ENCODE measurements around the gene PARD6A. TPM values are rescaled to one million over a fixed set of nuclear protein-coding genes. Genes with fewer than 3 reads are reported as not detected.

Gene PARD6A
- total RNA-seq, 1 experiment from 2014 or later: 7.1 TPM

GRCh38 chr16:67673712-67674580, 13.2 kb downstream of the PARD6A start:
- Mint-ChIP-seq H3K27me3 (ENCODE audit: insufficient read depth, unreplicated experiment) (no peaks in the 10 kb centered on the region), H3K27ac (ENCODE audit: unreplicated experiment) (peak overlapping the region; percentile 16), H3K9me3 (ENCODE audit: unreplicated experiment) (no peaks in the 10 kb centered on the region), H3K4me3 (ENCODE audit: unreplicated experiment) (no peak overlapping the region), H3K36me3 (ENCODE audit: insufficient read depth, unreplicated experiment) (no peaks in the 10 kb centered on the region), H3K4me1 (ENCODE audit: low read depth, unreplicated experiment) (peaks cover 4% of the 10 kb centered on the region)
- ChIA-PET CTCF (interaction anchor here (0.5 to 2.0 kb wide), 9 partner anchors 14 to 367 kb away, joined by 3 to 13 read pairs (median 8); partner anchors contain the start of genes ACD, RANBP10 and TSNAXIP1), POLR2A (interaction anchor here (0.9 kb wide), 1 partner anchor 45 kb away, joined by 3 read pairs; the partner anchor contains the start of gene GFOD2)
- no peaks in the 10 kb centered on the region for H3K36me3 ChIP-seq (ENCODE audit: control insufficient read depth, insufficient read depth, low read length)
- DNase-seq: no peak
- no TSS peak for BruUV-seq (replicated peaks)
- H3K9me3 ChIP-seq: no peaks in the 10 kb centered on the region
- H3K4me3 ChIP-seq (ENCODE audit: low read depth, low read length): no peak overlapping the region
- intact Hi-C loops (cut with micrococcal nuclease; ENCODE audit: unreplicated experiment): loop anchor here (2.0 kb wide), 1 partner anchor 45 kb away; the partner anchor contains the start of gene GFOD2
- TF ChIP-seq CTCF (IDR thresholded peaks at IDR 0.05; ENCODE audit: insufficient read depth in 1 of 2, low read depth in 1 of 2, low read length in 1 of 2, severe bottlenecking in 1 of 2, unreplicated experiment in 1 of 2): no peak
- H3K4me1 ChIP-seq: peaks cover 15% of the 10 kb centered on the region
- H3K27me3 ChIP-seq (replicated peaks; ENCODE audit: control insufficient read depth, insufficient read depth, low read length): no peaks in the 10 kb centered on the region

GRCh38 chr16:67674851-67675578, 14.3 kb downstream of the PARD6A start:
- Mint-ChIP-seq H3K36me3 (ENCODE audit: insufficient read depth, unreplicated experiment) (no peaks in the 10 kb centered on the region), H3K27ac (ENCODE audit: unreplicated experiment) (peak overlapping the region; percentile 16), H3K4me1 (ENCODE audit: low read depth, unreplicated experiment) (peaks cover 4% of the 10 kb centered on the region), H3K27me3 (ENCODE audit: insufficient read depth, unreplicated experiment) (no peaks in the 10 kb centered on the region), H3K4me3 (ENCODE audit: unreplicated experiment) (no peak overlapping the region), H3K9me3 (ENCODE audit: unreplicated experiment) (no peaks in the 10 kb centered on the region)
- no TSS peak for BruUV-seq (replicated peaks)
- H3K4me1 ChIP-seq: peaks cover 15% of the 10 kb centered on the region
- ChIA-PET POLR2A (no interaction called here), CTCF (no interaction called here)
- no peaks in the 10 kb centered on the region for H3K27me3 ChIP-seq (replicated peaks; ENCODE audit: control insufficient read depth, insufficient read depth, low read length)
- intact Hi-C loops (cut with micrococcal nuclease; ENCODE audit: unreplicated experiment): no loop called here
- no peak for DNase-seq
- no peak for TF ChIP-seq CTCF (IDR thresholded peaks at IDR 0.05; ENCODE audit: insufficient read depth in 1 of 2, low read depth in 1 of 2, low read length in 1 of 2, severe bottlenecking in 1 of 2, unreplicated experiment in 1 of 2)
- no peak overlapping the region for H3K4me3 ChIP-seq (ENCODE audit: low read depth, low read length)
- no peaks in the 10 kb centered on the region for H3K9me3 ChIP-seq
- H3K36me3 ChIP-seq (ENCODE audit: control insufficient read depth, insufficient read depth, low read length): no peaks in the 10 kb centered on the region

GRCh38 chr16:67675579-67675935, 14.8 kb downstream of the PARD6A start:
- Histone ChIP-seq H3K4me1 (peaks cover 15% of the 10 kb centered on the region), H3K36me3 (ENCODE audit: control insufficient read depth, insufficient read depth, low read length) (no peaks in the 10 kb centered on the region), H3K9me3 (no peaks in the 10 kb centered on the region), H3K4me3 (ENCODE audit: low read depth, low read length) (no peak overlapping the region), H3K27me3 (replicated peaks; ENCODE audit: control insufficient read depth, insufficient read depth, low read length) (no peaks in the 10 kb centered on the region)
- intact Hi-C loops (cut with micrococcal nuclease; ENCODE audit: unreplicated experiment): no loop called here
- no peak for TF ChIP-seq CTCF (IDR thresholded peaks at IDR 0.05; ENCODE audit: insufficient read depth in 1 of 2, low read depth in 1 of 2, low read length in 1 of 2, severe bottlenecking in 1 of 2, unreplicated experiment in 1 of 2)
- ChIA-PET CTCF (no interaction called here), POLR2A (no interaction called here)
- BruUV-seq (replicated peaks): no TSS peak
- no peak overlapping the region for H3K27ac Mint-ChIP-seq (ENCODE audit: unreplicated experiment)
- no peak for DNase-seq
- no peak overlapping the region for H3K4me3 Mint-ChIP-seq (ENCODE audit: unreplicated experiment)
- H3K9me3 Mint-ChIP-seq (ENCODE audit: unreplicated experiment): no peaks in the 10 kb centered on the region
- peaks cover 4% of the 10 kb centered on the region for H3K4me1 Mint-ChIP-seq (ENCODE audit: low read depth, unreplicated experiment)
- no peaks in the 10 kb centered on the region for H3K36me3 Mint-ChIP-seq (ENCODE audit: insufficient read depth, unreplicated experiment)
- H3K27me3 Mint-ChIP-seq (ENCODE audit: insufficient read depth, unreplicated experiment): no peaks in the 10 kb centered on the region
